Stimulated activated CD8-positive, alpha-beta memory T cell treated with anti-CD3 and anti-CD28 coated beads, Interleukin-12 subunit alpha, Interleukin-12 subunit beta, amount 100 ng/mL, for 24 hours (primary cell): ENCODE results near the gene MXD4.
A peak's percentile ranks its signal among the peaks of the same experiment; 100 is the strongest.

Source experiments
- DNase-seq: peaks from one replicate; pipeline ENCODE4 v3.0.0-alpha.2; 2020; ENCODE audit errors: extremely low read depth

MXD4 gene

GRCh38 chr4:2263926-2264321 lies 2.0 kb upstream of the MXD4 start:
- DNase-seq: no peak

GRCh38 chr4:2262944-2263250 lies 988 bp upstream of the MXD4 start:
- DNase-seq: no peak

DNA sequence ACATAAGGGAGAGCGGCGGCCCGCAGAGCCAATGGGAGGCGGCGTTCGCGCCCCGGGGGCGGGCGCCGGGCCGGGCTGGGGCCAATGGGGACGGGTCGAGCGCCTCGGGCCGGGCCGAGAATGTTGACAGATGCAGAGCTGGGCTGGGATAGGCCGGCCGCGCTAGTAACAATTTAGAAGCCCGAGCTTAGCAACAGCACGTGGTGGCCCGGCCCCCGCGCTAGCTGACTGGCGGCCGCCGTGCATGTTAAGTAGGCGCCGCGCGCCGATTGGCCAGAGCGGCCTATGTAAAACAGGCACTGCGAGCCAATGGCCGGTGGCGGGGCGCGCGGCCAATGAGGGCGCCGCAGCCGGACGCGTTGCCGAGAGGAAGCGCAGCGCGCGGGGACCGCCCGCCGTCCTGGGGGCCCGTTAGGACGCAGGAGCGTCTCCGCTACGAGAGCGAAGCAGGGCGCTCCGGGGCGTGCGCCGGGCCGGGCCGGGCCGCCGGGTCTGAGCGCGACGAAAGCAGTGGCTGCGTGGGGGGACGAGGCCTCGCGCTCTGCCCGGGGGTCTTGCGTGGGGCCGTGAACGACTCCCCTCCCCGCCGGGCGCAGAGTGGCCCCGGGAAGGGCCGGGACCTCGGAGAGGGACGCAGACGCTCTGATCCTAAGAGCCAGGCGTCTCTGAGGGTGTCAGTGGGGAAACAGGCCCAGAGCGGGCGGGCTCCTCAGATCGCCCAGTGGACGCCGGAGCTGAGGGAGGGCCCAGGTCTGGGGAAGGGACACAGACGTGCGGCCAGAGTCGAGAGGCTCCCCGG lies 435 bp upstream of the MXD4 start:
- DNase-seq: peak; percentile 94

- no peak for DNase-seq
These were observed 628 bp downstream of the MXD4 start for GRCh38 chr4:2261110-2261852.

DNA sequence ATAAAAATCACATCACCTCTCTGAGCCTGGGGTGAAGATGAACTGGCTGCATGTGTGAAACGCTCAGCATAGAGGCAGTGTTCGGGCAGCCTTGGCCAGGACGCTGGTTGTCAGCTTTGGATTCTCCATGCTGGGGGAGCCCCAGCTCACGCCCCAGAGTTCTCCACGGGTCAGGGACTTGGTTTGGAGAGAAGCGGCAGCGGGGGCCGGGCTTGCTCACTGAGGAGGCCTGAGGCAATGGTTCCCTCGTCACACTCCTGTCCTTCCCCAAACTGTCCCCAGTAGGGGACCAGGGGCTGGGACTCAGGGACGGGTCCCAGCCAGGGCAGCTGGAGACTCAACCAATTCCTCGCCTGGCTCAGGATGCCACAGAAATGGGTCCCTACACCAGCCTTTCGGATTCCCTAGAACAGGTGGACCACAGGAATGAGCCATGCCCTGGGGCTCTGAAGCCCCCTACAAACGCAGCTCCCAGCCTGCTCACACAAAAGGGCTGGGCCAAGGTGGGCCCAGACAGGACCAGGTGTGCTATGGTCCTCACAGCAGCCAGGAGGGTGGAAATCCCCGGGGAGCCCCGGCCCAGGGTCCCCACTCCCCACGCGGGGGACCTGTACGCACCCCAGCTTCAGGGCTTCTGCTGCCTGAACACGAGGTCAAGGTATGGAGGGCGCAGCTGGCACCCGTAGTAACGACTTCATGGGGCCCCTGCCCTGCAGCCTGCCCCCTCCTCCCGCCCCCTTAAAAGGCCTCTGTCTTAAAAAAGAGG lies 1.4 kb downstream of the MXD4 start:
- DNase-seq: no peak

GRCh38 chr4:2259541-2260343 lies 2.2 kb downstream of the MXD4 start:
- DNase-seq: no peak

- no peak for DNase-seq
These were observed 2.8 kb downstream of the MXD4 start for GRCh38 chr4:2259036-2259540.

- no peak for DNase-seq
These were observed 3.5 kb downstream of the MXD4 start for GRCh38 chr4:2258091-2259035.

DNA sequence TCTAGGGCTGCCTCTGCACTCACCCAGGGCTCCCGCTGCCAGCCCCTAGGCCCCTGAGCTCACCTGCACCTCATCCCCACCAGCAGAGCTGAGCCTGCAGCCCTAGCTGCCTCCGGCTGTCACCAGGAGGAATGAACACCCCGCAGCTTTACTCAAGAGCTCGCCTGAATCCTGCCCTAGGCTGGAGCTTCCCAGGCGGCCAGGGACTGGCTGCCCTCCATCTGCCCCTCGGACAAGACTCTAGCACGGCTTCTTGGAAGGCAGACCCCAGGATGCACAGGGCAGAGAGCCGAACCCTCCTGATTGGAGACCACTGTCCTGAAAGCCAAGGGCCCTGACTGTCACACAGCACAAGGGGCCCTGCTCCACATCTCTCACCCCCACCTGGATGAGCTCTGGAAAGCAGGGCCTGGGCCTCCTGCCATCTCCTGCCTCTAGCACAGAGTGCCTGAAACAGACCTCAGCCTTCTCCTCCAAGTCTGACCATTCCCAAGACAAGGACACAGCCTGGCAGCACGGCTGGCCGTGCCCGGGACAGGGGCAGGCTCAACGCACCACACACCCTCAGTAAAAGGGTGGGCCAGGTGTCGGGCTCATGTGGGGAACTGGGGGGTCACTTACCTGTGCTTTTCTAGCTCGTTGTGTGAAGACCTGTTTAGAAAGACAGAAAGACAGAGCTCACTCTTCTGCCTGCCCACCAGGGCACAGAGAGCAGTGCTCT lies 4.4 kb downstream of the MXD4 start:
- no peak for DNase-seq

DNA sequence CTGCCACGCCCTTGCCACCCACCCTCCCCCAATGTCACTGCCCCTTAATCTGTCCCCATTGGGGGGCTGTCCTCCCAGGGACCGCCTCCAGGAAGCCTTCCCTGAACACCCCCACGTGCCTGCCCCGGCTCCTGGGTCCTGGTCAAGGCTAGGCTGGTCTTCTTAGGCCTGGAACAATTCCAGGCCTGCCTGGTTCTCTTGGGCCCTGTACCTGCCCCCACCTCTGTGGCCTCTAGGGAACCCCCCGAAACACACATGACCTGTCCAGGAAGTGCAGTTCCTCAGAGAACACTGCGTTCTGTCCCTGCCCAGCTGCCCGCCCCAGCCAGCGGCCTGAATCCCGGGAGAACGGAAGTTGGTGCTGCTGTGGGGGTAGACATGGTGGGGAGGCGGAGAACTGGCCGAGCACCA lies 5.1 kb downstream of the MXD4 start:
- no peak for DNase-seq

GRCh38 chr4:2256156-2256731 lies 5.7 kb downstream of the MXD4 start:
- no peak for DNase-seq

- no peak for DNase-seq
These were observed 6.3 kb downstream of the MXD4 start for GRCh38 chr4:2255501-2256155.

GRCh38 chr4:2254665-2255500 lies 7.0 kb downstream of the MXD4 start:
- DNase-seq: no peak

- no peak for DNase-seq
These were observed 8.5 kb downstream of the MXD4 start for GRCh38 chr4:2253160-2254084.

- no peak for DNase-seq
These were observed 9.3 kb downstream of the MXD4 start for GRCh38 chr4:2252530-2253091.

DNA sequence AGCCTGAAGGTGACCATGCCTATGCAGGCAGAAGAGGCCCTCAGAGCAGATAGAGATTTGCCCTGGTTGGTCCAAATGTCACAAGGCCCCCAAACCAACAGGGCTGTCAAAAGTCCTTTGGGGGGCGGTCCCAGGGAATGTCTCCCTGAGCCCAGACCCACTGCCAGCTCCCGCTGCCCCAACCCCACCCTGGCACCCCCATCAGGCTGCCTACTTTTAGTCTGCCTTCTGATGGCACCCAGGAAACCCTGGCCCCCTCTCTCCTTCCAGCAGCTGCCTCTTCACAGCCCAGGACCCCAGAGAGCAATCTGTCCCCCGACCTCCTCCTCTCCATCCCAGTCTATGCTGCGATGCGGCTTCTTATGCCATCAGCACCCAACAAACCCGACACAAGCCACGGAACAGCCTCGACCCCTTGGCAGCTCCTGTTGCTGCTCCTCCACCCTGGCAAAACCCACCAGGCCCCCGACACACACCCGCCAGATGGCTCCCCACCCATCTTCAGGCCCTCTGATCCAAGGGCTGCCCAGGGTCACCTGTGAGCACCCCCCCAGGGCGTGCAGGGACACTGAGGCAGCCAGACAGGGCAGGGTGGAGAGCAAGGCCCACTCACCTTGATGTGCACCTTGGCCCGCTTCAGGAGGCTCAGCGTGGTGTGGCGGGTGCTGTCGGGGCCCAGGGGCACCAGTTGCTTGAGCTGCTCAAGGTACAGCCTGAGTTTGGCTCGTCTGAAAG lies 9.9 kb downstream of the MXD4 start:
- no peak for DNase-seq
